GM10266 (cell line): Measurements from ENCODE around the gene TMEM205.

Experiments
- DNase-seq: peaks from one replicate; pipeline ENCODE4 v3.0.0; 2012; ENCODE audit errors: extremely low spot score
- CTCF ChIP-seq: IDR thresholded peaks from 2 replicates; pipeline ENCODE4 v1.5.1; 2012; ENCODE audit warnings: mild to moderate bottlenecking, low read depth; ENCODE audit not compliant: control insufficient read depth, insufficient read depth; ENCODE audit errors: missing control alignments

The TMEM205 gene

GRCh38 chr19:11299946-11300810 lies 45.9 kb downstream of the TMEM205 start:
- no peak for DNase-seq
- TF ChIP-seq CTCF, result no peak

GRCh38 chr19:11296264-11296663 lies 49.8 kb downstream of the TMEM205 start:
- DNase-seq, result no peak
- TF ChIP-seq CTCF, result no peak

GRCh38 chr19:11295665-11296245 lies 50.3 kb downstream of the TMEM205 start, which contains the start of gene TSPAN16:
Gene TSPAN16, plus strand, starts transcription at chr19:11296160. Its CDS starts 138 bp downstream, at chr19:11296298.
- TF ChIP-seq CTCF, result no peak
- no peak for DNase-seq

GRCh38 chr19:11295180-11295579 lies 50.9 kb downstream of the TMEM205 start:
- DNase-seq, result no peak
- TF ChIP-seq CTCF, result no peak

GRCh38 chr19:11293433-11294389 lies 52.4 kb downstream of the TMEM205 start:
- TF ChIP-seq CTCF, result peak; percentile 98
- peak; percentile 91 for DNase-seq
